Right ventricle myocardium inferior (tissue), 1 donor: ENCODE data around the gene ABHD12B. TPM values are rescaled to one million over a fixed set of nuclear protein-coding genes. Genes with fewer than 3 reads are reported as not detected.

Experiments
- ATAC-seq: fragments of 200-7000 bp; cut with Tn5 transposase; one replicate; pipeline ENCODE4 v1.9.1; 2020; ENCODE audit warnings: mild to moderate bottlenecking, moderate library complexity
- DNase-seq: peaks from one replicate; pipeline ENCODE4 v3.0.0; 2021; ENCODE audit errors: missing footprints
- intact Hi-C: fragments of 100-400 bp; cut with DNase I; formaldehyde crosslinking; loops from one replicate; pipeline ENCODE4 v1.11.0; 2022
- long read RNA-seq: library from polyadenylated mRNA; unstranded; transcript quantifications from one replicate; pipeline ENCODE4 v2.0.0, GENCODE V29; 2021
- total RNA-seq: library from RNA; stranded (reverse); fragmentation: NEBNext Ultra II Directional; extraction: Animal tissue kit (Norgen Biotek cat#: 25700); gene quantifications from one replicate; pipeline ENCODE4 v1.2.1, GENCODE V29; 2021
- donor health status: DM: no; HTN: yes; CAD: no; lungs with severe emphysema.

ABHD12B gene
- not detected for total RNA-seq
- long read RNA-seq: 0 reads

GRCh38 chr14:50871914-50872732, at the start of gene ABHD12B:
TSS of gene ABHD12B (plus strand) at chr14:50872053. CDS start at chr14:50872175, 122 bp downstream.
- ATAC-seq: no peak
- no peak for DNase-seq
- intact Hi-C loops: no loop called here

- DNase-seq: no peak
- intact Hi-C loops: no loop called here
- peak; percentile 35 for ATAC-seq
Measured at GRCh38 chr14:50822501-50823042, 49.3 kb upstream of the ABHD12B start.

GRCh38 chr14:50823051-50823761, 48.6 kb upstream of the ABHD12B start:
- intact Hi-C loops: no loop called here
- ATAC-seq (peak; percentile 51), DNase-seq (no peak)

GRCh38 chr14:50823762-50824636, 47.9 kb upstream of the ABHD12B start:
- intact Hi-C loops: no loop called here
- ATAC-seq: no peak
- no peak for DNase-seq

- intact Hi-C loops: no loop called here
Measured at GRCh38 chr14:50825307-50825706, 46.5 kb upstream of the ABHD12B start.

GRCh38 chr14:50826681-50827080, 45.2 kb upstream of the ABHD12B start:
- ATAC-seq: no peak
- intact Hi-C loops: no loop called here

More at GRCh38 chr14:50825307-50825706, 46.5 kb upstream of the ABHD12B start:
- DNase-seq (no peak), ATAC-seq (no peak)

GRCh38 chr14:50828721-50829488, 42.9 kb upstream of the ABHD12B start:
- DNase-seq (no peak), ATAC-seq (no peak)
- intact Hi-C loops: no loop called here

More at GRCh38 chr14:50826681-50827080, 45.2 kb upstream of the ABHD12B start:
- no peak for DNase-seq

- intact Hi-C loops: no loop called here
- ATAC-seq: no peak
- DNase-seq: peak; percentile 58
Measured at GRCh38 chr14:50829489-50830043, 42.3 kb upstream of the ABHD12B start.

- intact Hi-C loops: no loop called here
- DNase-seq (peak; percentile 75), ATAC-seq (peak; percentile 61)
Measured at GRCh38 chr14:50830044-50830931, 41.6 kb upstream of the ABHD12B start.

GRCh38 chr14:50830932-50831725, 40.7 kb upstream of the ABHD12B start, which contains the start of gene NIN:
TSS of gene NIN (minus strand) at chr14:50831162. CDS start at chr14:50822056, 9,106 bp downstream.
- intact Hi-C loops: loop anchor here (1.0 kb wide), 1 partner anchor 29 kb away; no protein-coding TSS in a partner anchor
- peak; percentile 98 for ATAC-seq
- peak; percentile 94 for DNase-seq

- intact Hi-C loops: loop anchor here (1.0 kb wide), 1 partner anchor 29 kb away; no protein-coding TSS in a partner anchor
- ATAC-seq (no peak), DNase-seq (no peak)
Measured at GRCh38 chr14:50831726-50832168, 40.1 kb upstream of the ABHD12B start.

GRCh38 chr14:50832935-50833630, 38.8 kb upstream of the ABHD12B start:
- DNase-seq (no peak), ATAC-seq (no peak)
- intact Hi-C loops: no loop called here

GRCh38 chr14:50834802-50835276, 37.0 kb upstream of the ABHD12B start:
- no peak for DNase-seq
- intact Hi-C loops: no loop called here
- no peak for ATAC-seq

- intact Hi-C loops: no loop called here
- ATAC-seq: no peak
Measured at GRCh38 chr14:50835280-50835679, 36.6 kb upstream of the ABHD12B start.

GRCh38 chr14:50836515-50836914, 35.3 kb upstream of the ABHD12B start:
- DNase-seq (no peak), ATAC-seq (no peak)
- intact Hi-C loops: no loop called here

More at GRCh38 chr14:50835280-50835679, 36.6 kb upstream of the ABHD12B start:
- DNase-seq: no peak
